PC-9 (cell line): ENCODE data around the gene EFNA2.

Source experiments
- EZH2 ChIP-seq: fragments of 200-600 bp; sonication (generic); IDR thresholded peaks from 2 replicates; pipeline ENCODE4 v1.8.0; 2017; ENCODE audit warnings: antibody characterized with exemption, low read depth
- TF ChIP-seq, protein P1 (sequence below): fragments of 200-600 bp; sonication (generic); conservative IDR thresholded peaks from 2 replicates; pipeline ENCODE4 v1.6.1; 2017; ENCODE audit warnings: mixed run types, antibody characterized with exemption, mild to moderate bottlenecking, moderate library complexity

DNA sequence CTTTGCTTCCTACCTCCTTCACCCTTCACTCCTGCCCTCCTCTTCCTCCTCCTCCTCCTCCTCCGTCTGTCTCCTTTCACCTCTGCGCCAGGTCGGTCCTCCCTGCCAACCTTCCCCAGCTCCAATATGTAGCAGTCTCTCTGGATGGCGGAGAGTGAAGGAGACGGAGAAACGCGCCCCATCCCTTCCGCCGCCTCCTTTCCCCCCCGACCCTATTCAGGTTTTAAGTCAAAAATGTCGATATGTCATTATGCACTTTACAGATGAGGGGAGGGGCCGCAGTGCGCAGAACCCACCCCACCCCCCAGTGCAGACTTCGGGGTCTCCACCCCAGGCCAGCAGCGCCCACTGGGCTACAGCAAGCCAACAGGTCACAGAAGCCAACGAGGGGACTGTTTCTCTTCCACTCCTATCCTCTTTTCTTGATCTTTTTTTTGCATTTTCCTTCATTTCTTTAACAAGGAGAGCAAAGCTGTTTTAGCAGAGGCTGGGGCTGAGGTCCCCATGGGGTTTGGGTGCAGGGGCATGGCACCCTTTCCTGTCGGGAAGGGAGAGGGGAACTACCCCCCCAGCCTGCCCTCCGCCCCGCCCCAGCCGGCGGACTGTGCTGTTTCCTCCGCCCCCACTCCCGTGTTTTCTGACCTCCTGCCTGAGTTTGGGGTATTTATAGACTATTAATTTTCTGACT lies 28.1 kb upstream of the EFNA2 start:
- TF ChIP-seq, protein P1, sequence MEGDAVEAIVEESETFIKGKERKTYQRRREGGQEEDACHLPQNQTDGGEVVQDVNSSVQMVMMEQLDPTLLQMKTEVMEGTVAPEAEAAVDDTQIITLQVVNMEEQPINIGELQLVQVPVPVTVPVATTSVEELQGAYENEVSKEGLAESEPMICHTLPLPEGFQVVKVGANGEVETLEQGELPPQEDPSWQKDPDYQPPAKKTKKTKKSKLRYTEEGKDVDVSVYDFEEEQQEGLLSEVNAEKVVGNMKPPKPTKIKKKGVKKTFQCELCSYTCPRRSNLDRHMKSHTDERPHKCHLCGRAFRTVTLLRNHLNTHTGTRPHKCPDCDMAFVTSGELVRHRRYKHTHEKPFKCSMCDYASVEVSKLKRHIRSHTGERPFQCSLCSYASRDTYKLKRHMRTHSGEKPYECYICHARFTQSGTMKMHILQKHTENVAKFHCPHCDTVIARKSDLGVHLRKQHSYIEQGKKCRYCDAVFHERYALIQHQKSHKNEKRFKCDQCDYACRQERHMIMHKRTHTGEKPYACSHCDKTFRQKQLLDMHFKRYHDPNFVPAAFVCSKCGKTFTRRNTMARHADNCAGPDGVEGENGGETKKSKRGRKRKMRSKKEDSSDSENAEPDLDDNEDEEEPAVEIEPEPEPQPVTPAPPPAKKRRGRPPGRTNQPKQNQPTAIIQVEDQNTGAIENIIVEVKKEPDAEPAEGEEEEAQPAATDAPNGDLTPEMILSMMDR: no peak
- no peak for TF ChIP-seq EZH2
